ENCODE results near the gene EFCAB6.

The EFCAB6 gene

DNA sequence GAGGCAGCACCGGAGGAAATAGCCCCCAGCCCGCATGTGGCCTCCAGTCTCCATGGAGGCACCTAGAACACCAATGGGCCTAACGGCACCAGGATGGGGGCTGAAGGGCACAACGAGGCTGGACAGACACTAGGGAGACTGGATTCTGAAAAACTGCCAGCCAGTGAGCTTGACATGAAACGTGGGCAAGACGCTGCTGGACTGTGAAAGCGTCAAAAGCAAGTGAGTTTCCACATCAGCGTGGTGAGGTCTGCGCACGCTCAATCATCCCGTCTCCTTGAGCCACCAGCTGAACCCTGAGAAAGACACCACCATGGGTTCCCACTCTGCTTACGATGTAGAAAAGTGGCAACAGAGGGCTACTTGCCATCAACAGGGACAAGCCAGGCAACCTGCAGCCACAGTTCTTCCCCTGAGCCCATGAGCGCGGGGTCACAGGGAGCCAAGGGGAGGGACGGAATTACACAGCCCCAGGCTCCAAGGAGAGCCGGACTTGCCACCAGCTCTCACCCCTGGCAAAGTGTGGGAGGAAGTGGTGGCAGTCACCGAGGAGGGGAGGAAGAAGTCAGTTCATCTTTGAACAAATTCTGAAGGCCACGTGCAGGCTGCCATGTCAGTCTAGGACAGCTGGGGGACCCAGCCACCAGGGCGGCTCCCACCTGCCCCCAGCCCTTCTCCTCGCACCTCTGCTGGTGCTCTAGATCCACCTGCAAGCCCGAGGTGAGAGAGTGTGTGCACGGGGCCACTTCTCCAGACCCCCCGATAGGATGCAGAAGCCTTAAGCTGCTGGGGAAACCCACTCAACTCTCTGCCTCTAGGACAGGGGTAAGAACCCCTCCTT, 269.2 kb downstream of the EFCAB6 start:
- no peak for TF ChIP-seq CTCF (IDR thresholded peaks at IDR 0.05; ENCODE audit: low read depth, low read length, missing control alignments)
- in situ Hi-C loops (cut with HindIII; ENCODE audit: low sequenced_read_pairs) = no loop called here
- no peak overlapping the region for H3K4me3 ChIP-seq (ENCODE audit: low read depth, low read length)
- DNase-seq (ENCODE audit: low read depth) = no peak

DNA sequence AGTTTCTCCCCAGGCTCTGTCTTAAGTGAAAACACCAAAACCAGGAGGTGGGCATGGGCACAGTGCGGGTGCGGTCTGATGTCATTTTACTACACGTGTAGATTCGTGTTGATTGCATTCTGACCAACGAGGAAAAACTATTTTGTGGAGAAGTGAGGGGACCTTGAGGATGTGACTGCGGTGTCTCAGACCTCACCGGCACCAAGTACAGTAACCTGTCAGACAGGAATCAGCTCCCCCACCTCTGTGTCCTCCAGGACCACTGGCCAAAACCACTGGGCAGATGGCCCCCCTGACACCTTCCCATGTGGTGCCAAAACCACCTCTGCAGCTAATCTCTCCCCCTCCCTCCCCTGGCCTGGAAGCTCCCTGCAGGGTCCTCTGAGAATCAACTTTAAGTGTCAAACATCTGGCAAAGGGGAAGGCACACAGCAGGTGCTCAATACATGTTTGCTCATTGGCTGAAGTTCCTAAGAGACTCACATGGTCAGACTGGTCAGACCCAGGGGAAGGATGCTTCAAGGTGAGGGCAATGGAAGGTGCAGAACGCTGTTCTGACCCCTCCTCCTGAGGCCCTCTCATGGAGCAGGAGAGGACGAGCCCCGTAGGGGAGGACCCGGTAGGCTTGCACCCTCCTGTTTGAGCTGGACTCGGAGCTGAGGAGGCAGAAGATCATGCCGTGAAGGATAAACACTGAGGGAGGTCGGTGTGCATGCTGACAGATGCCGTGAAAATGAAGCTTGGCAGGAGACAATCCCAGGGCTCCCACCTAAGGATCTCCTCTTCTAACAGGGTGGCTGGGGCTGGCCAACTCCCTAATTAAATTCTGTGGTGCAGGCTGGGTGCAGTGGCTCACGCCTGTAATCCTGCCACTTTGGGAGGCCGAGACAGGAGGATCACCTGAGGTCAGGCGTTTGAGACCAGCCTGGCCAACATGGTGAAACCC, 270.4 kb downstream of the EFCAB6 start:
- TF ChIP-seq CTCF (IDR thresholded peaks at IDR 0.05; ENCODE audit: low read depth, low read length, missing control alignments) = no peak
- DNase-seq (ENCODE audit: low read depth) = no peak
- H3K4me3 ChIP-seq (ENCODE audit: low read depth, low read length) = no peak overlapping the region
- in situ Hi-C loops (cut with HindIII; ENCODE audit: low sequenced_read_pairs) = no loop called here

DNA sequence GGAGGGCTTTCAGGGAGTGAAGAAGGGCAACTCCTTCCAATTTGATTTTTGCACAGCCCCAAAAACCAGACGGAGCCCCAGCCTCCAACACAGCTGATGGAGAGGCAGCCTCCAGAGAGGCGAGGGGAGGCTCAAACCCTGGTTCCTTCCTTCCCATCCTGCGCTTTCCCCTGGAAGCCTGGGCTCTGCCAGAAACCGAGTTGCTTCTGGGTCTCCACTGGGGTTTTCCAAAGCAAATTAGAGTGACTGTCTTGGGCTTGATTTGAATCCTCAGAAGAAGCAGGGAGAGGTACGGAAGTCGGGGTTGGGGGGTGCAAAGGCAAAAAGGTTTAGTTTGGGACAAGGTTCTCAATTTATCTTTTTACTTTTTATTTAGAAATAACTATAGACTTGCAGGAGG, 271.1 kb downstream of the EFCAB6 start:
- in situ Hi-C loops (cut with HindIII; ENCODE audit: low sequenced_read_pairs) = no loop called here
- no peak for TF ChIP-seq CTCF (IDR thresholded peaks at IDR 0.05; ENCODE audit: low read depth, low read length, missing control alignments)
- H3K4me3 ChIP-seq (ENCODE audit: low read depth, low read length) = no peak overlapping the region
- DNase-seq (ENCODE audit: low read depth) = no peak

GRCh38 chr22:43540529-43540923, 271.6 kb downstream of the EFCAB6 start:
- no peak for TF ChIP-seq CTCF (IDR thresholded peaks at IDR 0.05; ENCODE audit: low read depth, low read length, missing control alignments)
- DNase-seq (ENCODE audit: low read depth) = no peak
- no peak overlapping the region for H3K4me3 ChIP-seq (ENCODE audit: low read depth, low read length)
- in situ Hi-C loops (cut with HindIII; ENCODE audit: low sequenced_read_pairs) = no loop called here

- H3K4me3 ChIP-seq (ENCODE audit: low read depth, low read length) = no peak overlapping the region
- no peak for DNase-seq (ENCODE audit: low read depth)
- no peak for TF ChIP-seq CTCF (IDR thresholded peaks at IDR 0.05; ENCODE audit: low read depth, low read length, missing control alignments)
- in situ Hi-C loops (cut with HindIII; ENCODE audit: low sequenced_read_pairs) = no loop called here
Observed at GRCh38 chr22:43539572-43540528, 272.3 kb downstream of the EFCAB6 start.

All from astrocyte of the cerebellum (primary cell).